GM12891 (cell line): ENCODE data around the gene MIB1.

Experiments used
- POLR2A ChIP-seq: IDR thresholded peaks from 2 replicates; pipeline ENCODE4 v1.6.1; 2011; ENCODE audit warnings: low read depth, low read length, control low read depth
- POLR2AphosphoS5 ChIP-seq: IDR thresholded peaks from 2 replicates; pipeline ENCODE4 v1.6.1; 2011; ENCODE audit warnings: low read depth, low read length, control low read depth
- SPI1 ChIP-seq: IDR thresholded peaks from 2 replicates; pipeline ENCODE4 v1.6.1; 2011; ENCODE audit warnings: low read depth, low read length, control low read depth
- TAF1 ChIP-seq: IDR thresholded peaks from 2 replicates; pipeline ENCODE4 v1.6.1; 2011; ENCODE audit warnings: low read depth, low read length, control low read depth

DNA sequence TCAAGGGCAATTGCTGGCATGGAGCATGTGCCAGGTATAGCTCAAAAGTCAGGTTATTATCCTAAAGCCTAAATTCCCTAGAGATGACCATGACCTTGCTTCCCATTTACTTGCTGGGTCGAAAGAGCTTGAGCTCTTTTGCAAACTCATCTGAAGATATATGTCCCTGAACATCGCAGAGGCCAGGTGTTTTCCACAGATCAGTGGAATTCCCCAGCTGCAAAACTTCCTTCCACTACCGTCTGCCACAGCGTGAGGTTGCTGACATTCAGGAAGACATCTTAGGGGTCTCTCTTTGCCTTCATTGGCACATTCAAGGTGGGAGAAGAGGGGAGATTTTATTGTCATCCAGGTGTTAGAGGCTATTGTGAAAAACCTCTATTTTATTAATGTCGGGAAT lies 171.0 kb downstream of the MIB1 start:
- no peak for TF ChIP-seq POLR2A
- TF ChIP-seq TAF1 = no peak
- TF ChIP-seq POLR2AphosphoS5 = no peak
- no peak for TF ChIP-seq SPI1
